Tibial nerve (tissue), 4 donors: ENCODE measurements around the gene POU2F2. TPM values are rescaled to one million over a fixed set of nuclear protein-coding genes. Genes with fewer than 3 reads are reported as not detected.

ENCODE experiments used
- DNase-seq, 2 donors: peaks; one replicate each; pipeline ENCODE4 v3.0.0-alpha.2; 2019; ENCODE audit warnings: low spot score in 2 of 2
- H3K27ac ChIP-seq, 4 donors: fragments of 200-600 bp; sonication (generic) in 3 of 4; one replicate each; pipeline ENCODE4 v1.5.1; 2017 to 2019; ENCODE audit warnings: mild to moderate bottlenecking in 1 of 4
- H3K27me3 ChIP-seq, 2 donors: fragments of 200-600 bp; sonication (generic) in 1 of 2; one replicate each; pipeline versions ENCODE4 v1.5.1 to v1.6.0; 2017 to 2019
- H3K36me3 ChIP-seq, 3 donors: fragments of 200-600 bp; sonication (generic); one replicate each; pipeline ENCODE4 v1.5.1; 2018 to 2019
- H3K4me1 ChIP-seq, 4 donors: fragments of 200-600 bp; sonication (generic) in 3 of 4; one replicate each; pipeline ENCODE4 v1.5.1; 2017 to 2019
- H3K4me3 ChIP-seq, 4 donors: fragments of 200-600 bp; sonication (generic) in 3 of 4; one replicate each; pipeline ENCODE4 v1.5.1; 2017 to 2019; ENCODE audit warnings: mild to moderate bottlenecking in 1 of 4, moderate library complexity in 1 of 4
- H3K9me3 ChIP-seq, 4 donors: fragments of 200-600 bp; sonication (generic) in 3 of 4; one replicate each; pipeline ENCODE4 v1.5.1; 2017 to 2019
- CTCF ChIP-seq, 5 experiments: fragments of 200-600 bp in 3 of 5; fragments of 450-650 bp in 2 of 5; sonication (generic) in 3 of 5; IDR thresholded peaks; one replicate each; pipeline ENCODE4 v1.5.1; 2016 to 2019; ENCODE audit warnings: antibody characterized with exemption in 5 of 5, mild to moderate bottlenecking in 3 of 5, moderate library complexity in 2 of 5
- EP300 ChIP-seq, 2 donors: sonication (generic); formaldehyde crosslinking; IDR thresholded peaks; one replicate each; pipeline ENCODE4 v1.6.1; 2017; ENCODE audit warnings: antibody characterized with exemption in 2 of 2, mild to moderate bottlenecking in 1 of 2
- POLR2A ChIP-seq, 2 donors: fragments of 450-650 bp; IDR thresholded peaks; one replicate each; pipeline ENCODE4 v1.6.1; 2017; ENCODE audit warnings: antibody characterized with exemption in 2 of 2, mild to moderate bottlenecking in 2 of 2, moderate library complexity in 2 of 2
- WGBS, 2 donors: methylation state at CpG; one replicate each; pipeline ENCODE4 v1.1.5; 2018; 5-methylcytosine and 5-hydroxymethylcytosine counted together
- total RNA-seq, 4 donors: library from RNA; depleted of rRNA; stranded (reverse); fragments of >200 nt; gene quantifications; one replicate each; pipeline ENCODE4 v1.1.0, GENCODE V29; 2016

POU2F2 gene
- total RNA-seq, 4 donors from 2014 or later, result 0.21 to 6.0 (median 0.51) TPM

- H3K4me3 ChIP-seq, result no peak overlapping the region
- no peak for TF ChIP-seq CTCF (IDR thresholded peaks at IDR 0.05)
- TF ChIP-seq POLR2A (IDR thresholded peaks at IDR 0.05), result no peak
- no peak for TF ChIP-seq EP300 (IDR thresholded peaks at IDR 0.05)
- peaks cover 0 to 16% (median 7%) of the 10 kb centered on the region in 4 donors for H3K4me1 ChIP-seq
- 79 to 84% methylated on average over 3 of the region's 3 CpGs for WGBS, 2 donors
- no peak for DNase-seq
- no peak overlapping the region for H3K27ac ChIP-seq
- no peaks in the 10 kb centered on the region for H3K36me3 ChIP-seq
- peaks cover 0 to 16% of the 10 kb centered on the region in 2 donors for H3K27me3 ChIP-seq
- H3K9me3 ChIP-seq, result no peaks in the 10 kb centered on the region
Observed at GRCh38 chr19:42111811-42112210, 20.4 kb downstream of the POU2F2 start.

DNA sequence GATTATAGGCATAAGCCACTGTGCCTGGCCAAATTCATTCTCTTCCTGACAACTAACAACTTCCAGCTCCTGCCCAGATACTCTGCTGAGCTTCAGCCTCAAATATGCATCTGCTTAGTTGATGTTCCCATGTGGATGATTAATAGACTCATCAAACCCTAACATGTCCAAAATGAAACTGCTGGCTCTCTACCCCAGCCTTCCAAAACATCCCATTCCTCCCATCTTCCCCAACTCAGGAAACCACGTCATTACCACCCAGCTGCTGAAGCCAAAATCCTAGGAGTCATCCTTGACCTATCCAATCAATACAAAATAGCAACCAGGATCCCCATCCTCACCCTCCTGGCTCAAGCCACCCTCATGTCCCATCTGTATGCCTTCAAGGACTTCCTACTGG is 20.9 kb downstream of the POU2F2 start:
- no peaks in the 10 kb centered on the region for H3K36me3 ChIP-seq

DNA sequence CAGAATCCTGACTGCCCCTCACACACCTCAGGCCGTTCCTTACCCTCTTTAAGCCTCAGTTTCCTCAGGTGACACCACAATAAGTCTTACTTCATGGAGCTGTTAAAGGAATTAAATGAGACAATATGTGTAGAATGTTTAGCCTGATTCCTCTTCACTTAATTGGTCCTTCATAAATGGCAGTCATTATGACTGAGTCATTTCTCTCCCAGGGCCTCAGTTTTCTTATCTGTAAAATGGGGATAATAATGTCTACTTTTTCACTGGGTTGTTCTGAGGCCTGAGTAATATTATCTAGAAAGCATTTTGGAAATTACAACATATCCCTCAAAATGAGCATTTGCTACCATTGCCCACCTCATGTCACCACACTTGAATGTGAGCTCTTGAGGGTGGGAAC is 21.6 kb downstream of the POU2F2 start:
- Histone ChIP-seq H3K36me3 (no peaks in the 10 kb centered on the region), H3K27me3 (peaks cover 0 to 17% of the 10 kb centered on the region in 2 donors), H3K9me3 (no peaks in the 10 kb centered on the region), H3K27ac (no peak overlapping the region), H3K4me1 (peaks cover 0 to 16% (median 7%) of the 10 kb centered on the region in 4 donors), H3K4me3 (no peak overlapping the region)
- WGBS, 2 donors, result 65 to 78% methylated on average over 1 of the region's 1 CpG
- no peak for DNase-seq
- TF ChIP-seq POLR2A (IDR thresholded peaks at IDR 0.05) (no peak), EP300 (IDR thresholded peaks at IDR 0.05) (no peak), CTCF (IDR thresholded peaks at IDR 0.05) (no peak)

More for the DNA sequence above, 20.9 kb downstream of the POU2F2 start:
- H3K27me3 ChIP-seq, result peaks cover 0 to 17% of the 10 kb centered on the region in 2 donors
- H3K9me3 ChIP-seq, result no peaks in the 10 kb centered on the region
- TF ChIP-seq POLR2A (IDR thresholded peaks at IDR 0.05) (no peak), CTCF (IDR thresholded peaks at IDR 0.05) (no peak), EP300 (IDR thresholded peaks at IDR 0.05) (no peak)
- H3K4me3 ChIP-seq, result no peak overlapping the region
- 59 to 62% methylated on average over 1 of the region's 1 CpG for WGBS, 2 donors
- H3K27ac ChIP-seq, result no peak overlapping the region
- no peak for DNase-seq
- peaks cover 0 to 16% (median 7%) of the 10 kb centered on the region in 4 donors for H3K4me1 ChIP-seq

GRCh38 chr19:42109896-42110295 is 22.4 kb downstream of the POU2F2 start:
- DNase-seq, result no peak
- peaks cover 0 to 16% (median 7%) of the 10 kb centered on the region in 4 donors for H3K4me1 ChIP-seq
- 82 to 83% methylated on average over 3 of the region's 3 CpGs for WGBS, 2 donors
- peaks cover 0 to 17% of the 10 kb centered on the region in 2 donors for H3K27me3 ChIP-seq
- H3K27ac ChIP-seq, result no peak overlapping the region
- TF ChIP-seq EP300 (IDR thresholded peaks at IDR 0.05) (no peak), POLR2A (IDR thresholded peaks at IDR 0.05) (no peak), CTCF (IDR thresholded peaks at IDR 0.05) (no peak)
- H3K36me3 ChIP-seq, result no peaks in the 10 kb centered on the region
- H3K4me3 ChIP-seq, result no peak overlapping the region
- no peaks in the 10 kb centered on the region for H3K9me3 ChIP-seq

GRCh38 chr19:42108527-42109389 is 23.5 kb downstream of the POU2F2 start:
- TF ChIP-seq CTCF (IDR thresholded peaks at IDR 0.05), result peak; percentile 61 to 87 (median 80)
- peak in 1 of 2 donors; percentile 13 for TF ChIP-seq EP300 (IDR thresholded peaks at IDR 0.05)
- no peak for TF ChIP-seq POLR2A (IDR thresholded peaks at IDR 0.05)
- DNase-seq, result peak; percentile 57 to 77

More at GRCh38 chr19:42108527-42109389, 23.5 kb downstream of the POU2F2 start:
- no peak overlapping the region for H3K4me3 ChIP-seq
- H3K27me3 ChIP-seq, result peaks cover 0 to 17% of the 10 kb centered on the region in 2 donors
- no peaks in the 10 kb centered on the region for H3K9me3 ChIP-seq
- no peak overlapping the region for H3K27ac ChIP-seq
- WGBS, 2 donors, result 27 to 30% methylated on average over 16 of the region's 16 CpGs
- no peaks in the 10 kb centered on the region for H3K36me3 ChIP-seq
- peaks cover 0 to 10% (median 3%) of the 10 kb centered on the region in 4 donors for H3K4me1 ChIP-seq
